Bone marrow (tissue), 2 donors: ENCODE data around the gene CDC42SE1.
"Not testable (repeated sequence)": the region's sequence is repeated elsewhere in the genome, so short reads cannot be mapped to it uniquely, and the experiment has no call there.

ENCODE experiments used
- DNase-seq, 2 donors: peaks; one replicate each; lab custom pipeline; 2025; lab: John Stamatoyannopoulos, UW

The CDC42SE1 gene

GRCh38 chr1:151059109-151060006, at the start of gene CDC42SE1:
Gene CDC42SE1, minus strand, starts transcription at chr1:151059622. Its CDS starts 3,892 bp downstream, at chr1:151055730.
- DNase-seq = peak; percentile 74 to 78

GRCh38 chr1:151108331-151108730, 48.9 kb upstream of the CDC42SE1 start:
- DNase-seq = no peak

- DNase-seq = no peak
Measured at GRCh38 chr1:151106894-151107293, 47.5 kb upstream of the CDC42SE1 start.

- DNase-seq = no peak
Measured at GRCh38 chr1:151104630-151105029, 45.2 kb upstream of the CDC42SE1 start.

GRCh38 chr1:151098126-151098525, 38.7 kb upstream of the CDC42SE1 start:
- DNase-seq = no peak

GRCh38 chr1:151097426-151097825, 38.0 kb upstream of the CDC42SE1 start:
- DNase-seq = not testable (repeated sequence)

- no peak for DNase-seq
Measured at GRCh38 chr1:151085953-151086559, 26.6 kb upstream of the CDC42SE1 start.

GRCh38 chr1:151072224-151072623, 12.8 kb upstream of the CDC42SE1 start:
- DNase-seq = no peak

- peak; percentile 87 to 93 for DNase-seq
Measured at GRCh38 chr1:151070474-151071276, 11.3 kb upstream of the CDC42SE1 start, which contains the start of gene GABPB2. Gene GABPB2, plus strand, starts transcription at chr1:151070761. Its CDS starts 17,429 bp downstream, at chr1:151088190.

- DNase-seq = no peak
Measured at GRCh38 chr1:151069103-151069486, 9.7 kb upstream of the CDC42SE1 start.

GRCh38 chr1:151067185-151067584, 7.8 kb upstream of the CDC42SE1 start:
- no peak for DNase-seq

- DNase-seq = no peak
Measured at GRCh38 chr1:151065089-151065645, 5.7 kb upstream of the CDC42SE1 start.

- DNase-seq = no peak
Measured at GRCh38 chr1:151062741-151063371, 3.4 kb upstream of the CDC42SE1 start.

GRCh38 chr1:151061704-151062103, 2.3 kb upstream of the CDC42SE1 start:
- DNase-seq = no peak

GRCh38 chr1:151060657-151061421, 1.4 kb upstream of the CDC42SE1 start:
- peak in 1 of 2 donors; percentile 11 for DNase-seq

- DNase-seq = peak in 1 of 2 donors; percentile 20
Measured at GRCh38 chr1:151060007-151060656, 710 bp upstream of the CDC42SE1 start, which contains the start of gene MLLT11. Gene MLLT11, plus strand, starts transcription at chr1:151060397. Its CDS starts 6,828 bp downstream, at chr1:151067225.

GRCh38 chr1:151058692-151059091, 730 bp downstream of the CDC42SE1 start:
- DNase-seq = no peak

- DNase-seq = peak in 1 of 2 donors; percentile 29
Measured at GRCh38 chr1:151056149-151056548, 3.3 kb downstream of the CDC42SE1 start.

- no peak for DNase-seq
Measured at GRCh38 chr1:151055581-151055980, 3.8 kb downstream of the CDC42SE1 start.

- no peak for DNase-seq
Measured at GRCh38 chr1:151054971-151055547, 4.4 kb downstream of the CDC42SE1 start.
